A673 (cell line): Measurements from ENCODE around the gene TTC16.

Experiments
- CTCF ChIP-seq: fragments of 300-800, 200-600 bp; sonication (generic); conservative IDR thresholded peaks from 2 replicates; pipeline ENCODE4 v1.5.1; 2017; ENCODE audit warnings: low read depth, mild to moderate bottlenecking, antibody characterized with exemption, low read length, moderate library complexity, mixed read lengths
- EZH2 ChIP-seq: fragments of 200-600 bp; sonication (generic); IDR thresholded peaks from 2 replicates; pipeline ENCODE4 v1.6.1; 2017; ENCODE audit warnings: borderline replicate concordance, low read depth, mild to moderate bottlenecking, mixed read lengths, antibody characterized with exemption, low read length; ENCODE audit not compliant: poor library complexity, severe bottlenecking

DNA sequence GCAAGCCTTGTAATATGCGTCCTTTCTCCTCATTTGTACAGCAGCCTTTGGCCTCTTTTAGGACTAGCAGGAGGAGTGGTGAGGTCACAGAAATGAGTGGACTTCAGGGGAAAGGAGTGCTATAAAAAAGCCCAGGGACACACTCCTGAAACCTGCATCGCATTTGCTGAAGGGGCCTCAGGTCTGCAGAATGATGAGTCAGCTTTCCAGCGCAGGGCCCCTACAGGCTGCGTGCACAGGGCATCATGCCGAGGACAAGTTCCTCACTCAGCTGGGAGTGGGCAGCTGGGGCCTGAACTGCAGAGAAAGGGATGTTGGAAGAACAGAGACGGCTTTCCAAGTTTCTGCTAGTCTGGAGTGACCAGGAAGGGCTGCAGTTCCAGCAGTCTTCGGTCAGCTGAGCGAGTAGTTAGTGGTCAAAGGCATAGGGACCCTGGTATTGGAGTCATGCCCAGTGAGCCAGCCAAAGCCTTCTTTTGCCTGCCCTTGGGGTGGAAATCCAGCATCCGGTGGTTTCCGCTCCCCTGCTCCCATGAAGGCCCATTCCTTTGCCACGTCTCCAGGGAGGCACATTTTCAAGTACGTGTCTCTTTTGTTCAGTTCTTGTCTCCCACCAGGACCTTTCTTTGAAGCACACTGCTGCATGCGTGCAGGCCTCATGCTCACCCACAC lies 26.4 kb upstream of the TTC16 start:
- no peak for TF ChIP-seq CTCF
- no peak for TF ChIP-seq EZH2
